ENCODE results near the gene PRR16.

- TF ChIP-seq CTCF (IDR thresholded peaks at IDR 0.05) (no peak), EP300 (IDR thresholded peaks at IDR 0.05) (no peak)
Measured at GRCh38 chr5:120545951-120546350, 81.9 kb downstream of the PRR16 start.
